GM18517 (cell line): ENCODE measurements around the gene DNAH9.

ENCODE experiments used
- ATAC-seq: cut with Tn5 transposase; IDR thresholded peaks from one replicate; pipeline ENCODE4 v1.9.1; 2021; ENCODE audit warnings: mild to moderate bottlenecking, moderate library complexity; ENCODE audit not compliant: unreplicated experiment

DNAH9 gene

DNA sequence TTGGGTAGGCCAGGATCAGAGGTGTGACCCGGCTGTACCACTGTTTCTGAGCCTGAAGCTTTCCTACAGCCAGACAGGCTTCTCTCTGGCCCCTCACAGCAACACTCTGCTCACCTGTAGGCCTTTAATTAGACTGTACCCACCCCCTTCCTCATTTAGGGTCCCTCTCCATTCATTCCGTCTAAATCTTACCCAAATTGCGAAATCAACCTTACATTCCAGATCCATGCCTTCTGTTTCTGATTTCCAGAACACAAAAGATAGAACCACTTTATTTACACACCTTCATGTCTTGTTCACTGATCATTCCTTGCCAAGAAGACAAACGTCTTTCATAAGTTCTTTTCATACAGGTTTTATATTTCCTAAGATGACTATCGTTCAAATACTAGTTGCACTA is 238.2 kb downstream of the DNAH9 start:
- no peak for ATAC-seq

DNA sequence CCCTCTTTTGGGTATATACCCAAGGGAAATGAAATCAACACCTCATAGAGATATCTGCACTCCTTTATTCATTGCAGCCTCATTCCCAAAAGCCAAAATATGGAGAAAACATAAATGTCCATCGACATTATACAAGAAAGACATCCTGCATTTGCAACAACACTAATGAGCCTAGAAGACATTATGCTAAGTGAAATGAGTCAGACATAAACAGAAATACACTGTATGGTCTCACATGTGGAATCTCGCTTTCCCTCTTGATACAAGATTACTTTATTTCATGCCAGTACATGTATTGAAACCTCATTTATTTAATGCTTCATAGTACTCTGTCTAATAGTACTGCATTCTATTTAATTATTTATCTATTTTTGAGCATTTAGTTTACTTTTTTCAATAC is 241.8 kb downstream of the DNAH9 start:
- ATAC-seq = no peak

DNA sequence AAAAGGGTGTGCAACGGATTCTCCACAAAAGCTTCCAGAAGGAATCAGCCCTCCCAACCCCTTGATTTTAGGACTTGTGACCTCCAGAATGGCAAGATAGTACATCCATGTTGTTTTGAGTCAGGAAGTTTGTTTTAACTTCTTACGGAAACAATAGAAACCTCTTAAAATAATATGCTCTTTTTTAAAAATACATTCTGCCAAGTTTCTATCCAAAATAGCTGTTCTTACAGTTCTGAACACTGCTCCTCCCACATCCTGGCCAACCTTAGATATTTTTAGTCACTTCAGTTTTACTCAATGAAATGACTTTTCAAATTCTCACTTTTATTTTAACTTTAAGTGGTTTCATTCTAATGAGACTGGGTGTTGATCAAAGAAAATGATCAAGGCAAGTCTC is 242.6 kb downstream of the DNAH9 start:
- ATAC-seq = no peak

DNA sequence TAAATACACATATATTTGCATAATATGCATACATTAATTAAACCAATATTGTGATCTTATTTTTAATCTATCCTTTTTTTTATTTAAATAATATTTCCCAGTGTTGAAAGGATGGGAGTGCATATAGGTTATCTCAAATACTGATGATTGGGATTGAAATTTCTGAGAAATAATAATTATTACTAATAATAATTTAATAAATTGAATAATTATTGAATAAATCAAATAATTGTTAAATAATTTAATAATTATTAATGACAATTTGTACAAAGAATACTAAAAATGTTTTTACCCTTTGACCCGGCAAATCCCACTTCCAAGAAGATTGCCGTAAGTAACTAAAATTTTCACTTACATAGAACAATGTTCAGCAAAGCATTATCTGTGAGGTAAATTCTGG is 250.1 kb downstream of the DNAH9 start:
- ATAC-seq = no peak

DNA sequence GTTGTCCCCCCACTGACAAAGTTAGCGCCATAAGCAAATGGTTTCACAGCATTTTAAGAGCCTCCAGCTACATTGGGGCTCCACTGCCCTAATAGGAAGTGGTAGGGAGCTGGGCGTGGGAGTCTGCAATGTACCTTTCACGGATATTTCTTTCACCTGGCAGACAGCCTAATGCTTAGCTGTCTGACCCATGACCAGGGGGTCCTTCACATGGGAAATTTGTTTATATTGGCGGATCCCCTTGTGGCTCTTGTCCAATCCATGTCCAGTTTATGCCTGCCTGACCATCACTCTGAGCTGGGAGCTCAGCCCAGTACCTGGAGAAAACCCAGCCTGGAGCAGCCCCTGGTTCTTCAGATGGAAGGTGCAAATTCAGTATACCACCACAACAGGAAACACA is 254.0 kb downstream of the DNAH9 start:
- ATAC-seq = no peak

DNA sequence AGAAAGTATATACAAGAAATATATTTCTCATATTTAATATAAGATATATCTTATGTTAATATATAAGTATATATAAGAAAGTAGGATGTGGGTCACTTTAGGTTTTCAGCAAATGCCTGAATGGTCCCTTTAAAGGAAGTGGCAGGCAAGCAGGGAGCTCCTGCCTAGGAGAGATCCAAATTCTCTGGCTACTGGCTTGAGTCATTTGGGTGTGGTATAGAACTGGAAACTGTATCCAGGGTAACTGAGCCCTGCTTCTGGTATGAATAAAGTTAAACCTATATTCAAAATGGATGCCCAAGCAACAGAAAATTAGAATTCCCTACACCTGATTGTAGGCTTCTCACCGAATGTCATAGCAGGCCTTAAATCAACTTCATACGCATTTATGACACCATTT is 254.6 kb downstream of the DNAH9 start:
- ATAC-seq = no peak

DNA sequence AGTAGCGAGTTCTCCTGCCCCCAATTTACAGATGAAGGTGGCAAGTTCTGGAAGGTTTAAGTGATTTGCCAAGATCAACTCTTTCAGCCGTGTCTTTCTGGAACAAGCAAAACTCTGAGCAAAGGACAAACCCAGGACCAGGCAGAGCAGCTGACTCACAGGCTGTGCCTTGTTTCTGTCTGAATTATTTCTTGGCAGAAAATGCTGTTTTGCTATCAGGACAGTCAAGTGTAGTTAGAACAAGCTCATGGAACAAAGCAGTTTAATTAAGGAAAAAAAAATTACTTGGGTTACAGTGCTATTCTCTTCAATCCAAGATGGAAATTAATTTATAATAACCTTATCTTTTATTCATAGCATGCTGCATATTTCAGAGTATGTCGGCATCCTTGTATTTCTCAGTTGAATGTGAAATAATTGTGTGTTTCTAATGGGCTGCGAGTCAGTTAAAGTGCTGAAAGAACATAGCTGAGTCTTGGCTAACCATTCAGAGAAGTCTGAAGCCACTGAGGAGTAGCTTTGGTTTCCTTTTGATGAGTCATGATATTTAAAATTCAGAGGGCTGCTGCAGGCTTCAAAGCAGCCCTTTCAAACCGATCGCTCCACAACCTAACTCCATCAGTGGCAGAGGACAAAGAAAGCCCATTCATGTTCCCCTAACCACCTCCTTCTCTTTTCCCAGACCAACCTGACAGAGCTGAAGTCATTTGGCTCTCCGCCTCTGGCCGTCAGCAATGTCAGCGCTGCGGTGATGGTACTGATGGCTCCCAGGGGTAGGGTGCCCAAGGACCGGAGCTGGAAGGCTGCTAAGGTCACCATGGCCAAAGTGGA is 255.3 kb downstream of the DNAH9 start:
- no peak for ATAC-seq

DNA sequence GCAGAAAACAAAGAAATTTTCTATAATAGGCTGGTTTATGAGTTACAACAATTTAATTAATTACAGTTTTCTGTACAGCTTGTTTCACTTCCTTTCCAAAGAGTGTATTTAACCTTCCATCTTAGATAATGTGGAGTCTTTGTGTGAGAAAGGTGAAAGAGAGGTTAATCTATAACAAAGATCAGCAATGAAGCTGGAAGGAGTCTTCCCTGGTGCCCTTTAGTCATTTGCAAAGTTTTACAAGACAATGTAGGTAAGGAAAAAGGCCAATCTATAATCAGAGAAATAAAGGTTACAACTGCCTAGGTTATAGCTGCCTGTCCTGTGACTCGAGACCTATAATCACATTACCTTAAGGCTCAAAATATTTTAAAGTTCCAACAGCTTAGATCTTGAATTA is 257.0 kb downstream of the DNAH9 start:
- no peak for ATAC-seq

DNA sequence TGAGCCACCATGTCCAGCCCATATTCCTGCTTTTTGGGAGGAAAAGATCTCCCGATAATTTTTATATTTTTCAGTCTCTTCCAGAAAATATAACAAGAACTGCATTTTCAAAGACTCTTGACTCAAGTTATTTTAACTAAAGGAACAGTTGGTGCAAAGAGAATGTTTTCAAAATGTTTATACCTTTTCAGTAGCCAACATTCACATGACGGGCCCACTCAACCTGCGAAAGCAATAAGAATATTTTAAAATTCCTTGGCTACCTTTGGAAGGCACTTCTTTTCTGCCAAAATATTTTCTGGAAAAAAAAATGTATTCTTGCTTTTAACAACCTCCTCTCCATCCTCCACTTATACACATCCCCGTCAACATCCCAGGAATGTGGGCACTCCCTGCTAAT is 258.7 kb downstream of the DNAH9 start:
- no peak for ATAC-seq

DNA sequence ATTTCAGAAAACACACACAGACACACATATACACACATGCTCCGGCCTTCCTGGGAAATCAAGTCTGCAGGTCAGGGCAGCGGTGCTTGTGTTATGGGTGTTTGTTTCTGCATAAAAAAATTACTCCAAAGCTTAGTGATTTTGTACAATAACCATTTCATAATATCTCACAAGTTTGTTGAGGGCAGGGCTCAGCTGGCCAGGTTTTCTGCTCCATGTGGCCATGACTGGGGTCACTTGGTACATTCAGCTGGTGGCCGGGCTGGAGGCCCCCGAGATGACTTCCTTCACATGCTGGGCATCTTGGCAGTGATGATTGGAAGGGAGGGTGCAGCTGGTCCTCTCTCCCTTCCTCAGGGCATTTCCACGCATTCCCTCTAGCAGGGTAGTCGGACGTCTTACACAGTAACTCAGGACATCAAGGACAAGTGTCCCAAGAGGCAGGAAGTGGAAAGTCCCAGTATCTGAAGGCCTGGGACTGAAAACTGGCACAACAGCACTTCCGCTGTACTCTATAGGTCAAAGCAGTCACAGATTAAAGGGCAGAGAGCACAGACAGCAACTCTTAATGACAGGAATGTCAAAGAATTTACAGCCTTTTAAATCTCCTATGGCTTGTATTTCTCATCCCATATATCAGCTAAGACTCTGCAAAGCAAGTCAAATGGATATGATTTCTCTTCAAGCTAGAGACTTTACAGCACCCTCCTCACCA is 271.6 kb downstream of the DNAH9 start:
- no peak for ATAC-seq

DNA sequence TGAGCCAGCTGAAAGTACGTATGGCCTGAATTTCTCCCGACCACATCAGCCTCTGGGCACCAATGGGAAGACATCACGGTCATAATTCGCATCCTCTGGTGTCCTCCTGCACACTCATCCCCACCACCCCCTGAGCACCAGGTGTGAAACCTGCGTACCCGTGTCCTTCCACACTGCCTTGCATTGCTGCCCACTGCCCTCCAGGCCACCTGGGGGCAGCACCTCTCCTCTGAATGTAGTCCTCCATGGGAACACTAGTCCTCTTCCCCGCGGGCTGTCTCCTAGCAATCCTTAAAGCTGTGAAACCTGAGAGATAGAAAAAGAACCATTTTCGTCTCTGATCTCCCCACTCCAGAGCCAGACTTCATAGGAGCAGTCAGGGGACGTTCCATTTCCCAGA is 273.5 kb downstream of the DNAH9 start:
- ATAC-seq = no peak

DNA sequence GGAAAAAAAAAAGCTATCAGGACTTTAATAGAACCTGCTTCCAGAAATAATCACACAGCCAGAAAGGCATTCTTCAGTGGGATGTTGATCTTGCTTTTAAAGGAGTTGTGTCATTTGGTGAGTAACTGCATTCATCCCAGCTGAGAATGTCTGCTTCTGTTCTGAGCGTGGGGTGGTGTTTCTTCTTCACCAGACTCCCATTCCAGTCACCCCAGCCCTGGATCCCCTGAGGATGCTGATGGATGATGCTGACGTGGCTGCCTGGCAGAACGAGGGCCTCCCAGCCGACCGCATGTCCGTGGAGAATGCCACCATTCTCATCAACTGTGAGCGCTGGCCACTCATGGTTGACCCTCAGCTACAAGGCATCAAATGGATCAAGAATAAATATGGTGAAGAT is 276.5 kb downstream of the DNAH9 start:
- no peak for ATAC-seq

DNA sequence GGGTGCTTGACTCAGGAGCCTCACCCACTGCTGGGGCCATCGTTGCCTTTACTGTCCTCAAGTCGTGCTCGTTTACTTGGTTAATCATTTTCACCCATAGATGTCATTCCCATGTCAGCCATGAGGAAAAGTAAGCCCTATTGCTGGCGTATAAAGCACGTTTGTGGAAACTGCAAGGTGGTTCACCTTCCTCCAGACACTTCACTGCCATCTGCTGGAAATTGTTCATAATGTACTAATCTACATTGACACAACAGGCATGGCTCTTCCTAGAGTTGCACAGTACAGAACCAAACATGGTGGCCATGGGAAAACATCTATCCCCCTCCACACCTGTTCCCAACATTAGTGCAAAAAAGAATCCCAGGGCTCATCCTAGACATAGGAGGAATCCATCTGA is 282.4 kb downstream of the DNAH9 start:
- no peak for ATAC-seq

DNA sequence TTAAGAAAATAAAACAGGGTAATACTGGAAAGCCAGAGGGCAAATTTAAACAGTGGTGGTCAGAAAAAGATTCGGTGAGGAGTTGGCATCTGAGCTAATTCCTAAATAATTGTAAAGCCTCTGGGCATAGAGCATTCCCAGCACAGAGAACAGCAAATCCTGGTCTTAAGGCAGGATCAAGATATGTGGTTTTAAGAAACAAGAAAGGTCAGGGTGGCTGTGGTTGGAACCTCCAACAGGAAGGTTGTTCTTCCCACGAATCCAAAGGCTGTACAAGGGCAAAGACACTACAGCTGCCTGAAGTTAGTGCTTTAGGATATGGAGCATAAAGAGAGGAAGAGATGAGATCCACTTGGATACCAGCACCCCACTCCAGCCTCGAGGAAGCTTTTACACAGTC is 284.4 kb downstream of the DNAH9 start:
- ATAC-seq = no peak

DNA sequence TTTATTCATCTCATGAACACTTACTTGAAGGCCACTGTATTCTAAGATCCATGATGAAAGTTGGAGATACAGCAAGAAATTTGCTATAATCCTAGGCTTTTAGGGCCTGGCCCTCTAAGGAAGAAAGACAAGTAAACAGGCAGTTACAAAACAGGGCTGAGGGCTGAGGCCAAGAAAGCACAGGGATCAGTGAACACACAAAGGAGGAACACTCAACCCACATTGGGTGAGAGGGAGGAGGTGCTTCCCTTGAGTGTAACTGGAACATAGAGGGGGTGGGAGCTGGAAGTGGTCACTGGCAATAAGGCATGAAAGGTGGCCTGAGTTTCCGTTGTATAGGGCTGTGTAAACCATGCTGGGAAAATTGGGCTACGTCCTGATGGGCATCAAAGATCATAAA is 286.8 kb downstream of the DNAH9 start:
- no peak for ATAC-seq

DNA sequence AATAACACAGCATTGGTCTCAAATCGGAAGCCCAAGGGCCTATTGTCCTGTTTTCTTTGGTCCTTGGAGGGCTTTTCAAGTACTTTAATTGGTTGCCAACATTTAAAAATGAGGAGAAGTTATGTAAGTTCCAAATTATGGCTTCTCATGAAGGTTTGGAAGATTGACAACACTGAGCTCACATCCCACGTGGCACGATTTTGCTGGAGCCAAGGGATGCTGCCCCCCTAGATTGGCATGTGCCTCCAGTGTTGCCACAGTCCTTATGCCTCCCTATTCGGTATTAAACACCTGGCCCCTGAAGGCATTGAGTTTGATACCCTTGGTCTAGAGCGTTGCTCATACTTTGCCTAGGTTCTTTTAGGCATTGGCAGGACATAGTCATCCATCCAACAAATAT is 291.0 kb downstream of the DNAH9 start:
- no peak for ATAC-seq

DNA sequence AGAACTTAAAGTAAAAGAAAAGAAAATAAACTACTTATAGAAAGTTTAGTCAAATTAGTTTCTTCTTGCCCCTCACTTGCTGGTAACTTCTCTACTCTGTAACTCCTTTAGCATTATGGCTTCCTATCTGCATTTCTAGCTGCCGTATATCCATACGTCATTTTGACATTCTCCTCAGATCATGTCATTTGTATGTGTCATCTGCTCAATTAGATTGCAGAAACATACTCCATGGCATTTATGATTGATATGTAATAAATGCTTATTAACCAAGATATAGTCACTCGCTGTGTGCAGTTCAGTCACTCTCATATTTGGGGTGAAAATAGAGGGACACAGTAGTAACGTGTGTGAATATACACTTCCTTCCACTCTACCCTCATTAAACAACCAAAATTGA is 295.6 kb downstream of the DNAH9 start:
- no peak for ATAC-seq

DNA sequence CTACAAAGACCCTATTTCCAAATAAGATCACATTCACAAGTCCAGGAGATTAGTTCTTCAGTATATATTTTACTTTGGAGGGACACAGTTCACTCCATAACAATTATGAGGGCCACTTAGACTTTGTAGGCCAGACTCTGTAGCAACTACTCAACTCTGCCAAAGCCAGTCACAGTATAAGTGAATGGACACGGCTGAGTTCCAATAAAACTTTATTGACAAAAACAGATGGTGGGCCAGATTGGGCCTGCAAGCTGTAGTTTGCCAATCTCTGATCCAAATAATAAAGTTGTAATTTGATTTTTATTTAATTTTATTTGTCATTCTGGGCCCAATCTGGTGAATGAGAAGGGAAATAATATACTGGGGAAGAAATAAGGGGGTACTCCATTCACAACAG is 297.9 kb downstream of the DNAH9 start:
- ATAC-seq = no peak

DNA sequence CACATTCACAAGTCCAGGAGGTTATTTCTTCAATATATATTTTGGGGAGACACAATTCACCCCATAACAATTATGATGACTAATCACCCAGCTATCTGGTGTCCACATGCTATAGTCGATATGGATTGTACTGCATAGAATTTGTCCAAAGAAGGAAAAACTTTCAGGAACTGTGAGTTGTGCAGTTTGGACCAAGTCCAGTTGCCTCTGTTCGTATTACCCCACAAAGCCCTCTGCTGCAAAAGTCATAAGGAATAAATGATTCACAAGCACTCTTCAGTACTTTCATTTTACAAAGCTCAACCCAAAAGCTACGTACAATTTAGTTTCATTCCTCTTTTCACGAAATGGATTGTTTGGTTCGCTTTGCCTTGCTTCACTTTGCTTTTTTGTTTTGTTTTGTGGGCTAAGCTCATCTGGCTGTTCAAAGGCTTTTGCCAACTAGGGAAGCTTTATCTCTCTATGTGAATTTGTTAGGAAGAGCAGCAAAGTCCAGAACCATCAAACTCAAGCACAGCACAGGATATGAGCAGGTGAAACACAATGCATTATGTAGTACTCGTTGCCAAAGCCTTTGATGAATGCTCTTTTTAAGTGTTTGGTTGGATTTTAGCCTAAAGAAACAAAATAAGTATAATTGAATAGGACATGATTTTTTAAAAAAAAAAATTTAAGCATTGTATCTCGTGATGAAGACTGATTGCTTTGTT is 300.4 kb downstream of the DNAH9 start:
- no peak for ATAC-seq

DNA sequence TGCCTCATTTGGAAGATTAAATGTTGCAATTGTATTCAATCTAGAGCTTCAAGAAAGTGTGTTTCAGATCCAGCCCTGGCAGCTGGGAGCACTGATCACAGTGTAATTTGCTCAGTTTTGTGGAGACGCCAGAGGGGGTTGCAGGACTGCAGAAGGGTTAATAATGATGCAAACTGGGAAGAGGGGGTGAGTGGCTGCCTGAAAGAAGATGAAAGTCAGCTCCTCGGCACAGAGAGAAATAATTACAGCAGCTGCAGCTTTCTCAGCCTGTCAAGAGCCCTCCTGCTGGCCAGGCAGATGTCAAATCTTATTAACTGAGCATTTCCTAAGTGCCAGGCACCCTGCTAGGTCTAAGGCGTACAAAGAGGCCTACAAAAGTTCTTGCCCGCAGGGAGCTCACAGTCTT is 301.3 kb downstream of the DNAH9 start:
- ATAC-seq = no peak

DNA sequence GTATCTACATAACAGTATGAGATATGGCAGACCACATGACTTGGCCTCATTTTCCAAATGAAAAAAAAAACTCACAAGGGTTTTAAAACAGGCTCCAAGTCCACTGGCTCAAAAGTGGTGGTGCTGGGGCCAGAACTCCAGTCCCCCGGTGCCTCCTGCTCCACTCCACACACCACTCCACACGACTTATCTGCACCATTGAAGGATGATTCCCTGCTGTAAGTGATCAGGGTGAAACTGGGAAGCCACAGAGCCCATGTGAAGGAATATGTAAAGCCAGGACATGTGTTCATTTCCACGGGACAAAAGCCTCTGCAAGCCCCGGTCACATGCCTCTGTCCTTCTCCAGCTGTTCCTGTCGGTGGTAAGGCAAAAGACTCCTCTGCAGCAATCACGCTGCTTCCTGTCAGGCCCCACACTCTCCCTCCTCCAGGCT is 301.8 kb downstream of the DNAH9 start:
- ATAC-seq = no peak

DNA sequence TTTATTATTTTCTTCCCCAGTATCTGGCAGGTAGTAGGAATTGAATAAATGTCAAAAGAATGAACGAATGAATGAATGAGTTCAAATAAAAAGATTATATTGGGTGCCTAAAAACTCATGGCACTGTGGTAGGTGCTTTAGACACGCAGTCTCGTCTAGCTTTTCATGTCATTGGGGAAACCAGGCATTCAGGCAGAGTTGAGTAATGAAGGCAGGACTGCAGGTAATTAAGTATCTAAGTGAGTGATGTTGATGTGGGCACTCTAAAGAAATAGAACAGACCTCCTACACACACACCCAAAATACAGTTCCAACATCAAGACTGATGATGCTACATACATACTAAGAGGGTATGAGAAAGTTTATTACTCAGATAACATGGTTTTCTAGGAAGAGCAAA is 302.4 kb downstream of the DNAH9 start:
- no peak for ATAC-seq
